GM12878 (cell line): ENCODE measurements around the gene CCDC112. TPM values are rescaled to one million over a fixed set of nuclear protein-coding genes. Genes with fewer than 3 reads are reported as not detected.

Experiments used
- EED ChIP-seq: sonication (generic); IDR thresholded peaks from 2 replicates; pipeline ENCODE4 v1.6.1; 2016; ENCODE audit warnings: antibody characterized with exemption, low read depth
- HCFC1 ChIP-seq: fragments of 150-350 bp; IDR thresholded peaks from 2 replicates; pipeline ENCODE4 v1.6.1; 2014; ENCODE audit warnings: low read length
- MEF2A ChIP-seq: IDR thresholded peaks from 2 replicates; pipeline ENCODE4 v1.6.1; 2011; ENCODE audit warnings: low read depth, mild to moderate bottlenecking, low read length, moderate library complexity; ENCODE audit not compliant: insufficient read depth
- MXI1 ChIP-seq: fragments of 150-350 bp; IDR thresholded peaks from 2 replicates; pipeline ENCODE4 v1.6.1; 2011; ENCODE audit warnings: low read depth, mild to moderate bottlenecking, inconsistent platforms, low read length, improper control_type of control experiment
- NFYA ChIP-seq: IDR thresholded peaks from 2 replicates; pipeline ENCODE4 v1.6.1; 2011; ENCODE audit warnings: low read depth, mild to moderate bottlenecking, low read length, improper control_type of control experiment, borderline replicate concordance
- POLR2A ChIP-seq: IDR thresholded peaks from 2 replicates; pipeline ENCODE4 v1.6.1; 2011; ENCODE audit warnings: low read depth, mild to moderate bottlenecking, low read length
- SMAD5 ChIP-seq: IDR thresholded peaks from 2 replicates; pipeline ENCODE4 v1.6.1; 2016; ENCODE audit warnings: antibody characterized with exemption, low read depth
- SRF ChIP-seq, 2 experiments: IDR thresholded peaks; 2 replicates each; pipeline ENCODE4 v1.6.1; 2011; ENCODE audit warnings: low read depth in 2 of 2, low read length in 2 of 2, mild to moderate bottlenecking in 1 of 2, moderate library complexity in 1 of 2
- STAT3 ChIP-seq: IDR thresholded peaks from 2 replicates; pipeline ENCODE4 v1.6.1; 2011; ENCODE audit warnings: low read depth, low read length, improper control_type of control experiment
- ZSCAN29 ChIP-seq: fragments of 450-650 bp; IDR thresholded peaks from 2 replicates; pipeline ENCODE4 v1.6.1; 2017; ENCODE audit warnings: mild to moderate bottlenecking, moderate library complexity
- polyA plus RNA-seq, 11 experiments: library from polyadenylated mRNA; depleted of rRNA in 4 of 11; unstranded in 6 of 11; stranded (reverse) in 5 of 11; fragments of >200 nt; fragmentation: Nextera tagmentation in 4 of 11; fragmentation: Illumina TruSeq in 1 of 11; extraction: Ambion mirVana in 4 of 11; extraction: Trizol in 1 of 11; gene quantifications; 1 replicate in 1 of 11; 2 replicates in 10 of 11; pipeline versions ENCODE4 v1.2.1 to v1.2.3, GENCODE V29; 2011 to 2016; ENCODE audit warnings: inconsistent platforms in 2 of 11, missing spikeins in 2 of 11, low read depth in 1 of 11
- total RNA-seq, 4 experiments: library from RNA; depleted of rRNA in 3 of 4; stranded (reverse); fragments of >200 nt in 3 of 4; fragmentation: Illumina TruSeq in 1 of 4; extraction: Trizol in 1 of 4; gene quantifications; 2 replicates each; pipeline versions ENCODE4 v1.2.1 to v1.2.3, GENCODE V29; 2013 to 2021
- TF ChIP-seq, protein P1 (sequence below): fragments of 450-650 bp; conservative IDR thresholded peaks from 2 replicates; pipeline ENCODE4 v1.6.1; 2017; ENCODE audit warnings: mild to moderate bottlenecking, moderate library complexity
- TF ChIP-seq, protein P2 (sequence below): fragments of 450-650 bp; IDR thresholded peaks from 2 replicates; pipeline ENCODE4 v1.6.1; 2017; ENCODE audit warnings: antibody characterized with exemption, mild to moderate bottlenecking, moderate library complexity
- TF ChIP-seq, protein P3 (sequence below): IDR thresholded peaks from 2 replicates; pipeline ENCODE4 v1.6.1; 2012; ENCODE audit warnings: improper control_type of control experiment, low read depth, low read length; ENCODE audit not compliant: insufficient replicate concordance

The CCDC112 gene
- total and polyA plus RNA-seq, 10 of the 15 experiments (the other 5 are each of a cell fraction or from before 2014, with no cell fraction given): 0.12 to 2.0 (median 0.58) TPM

DNA sequence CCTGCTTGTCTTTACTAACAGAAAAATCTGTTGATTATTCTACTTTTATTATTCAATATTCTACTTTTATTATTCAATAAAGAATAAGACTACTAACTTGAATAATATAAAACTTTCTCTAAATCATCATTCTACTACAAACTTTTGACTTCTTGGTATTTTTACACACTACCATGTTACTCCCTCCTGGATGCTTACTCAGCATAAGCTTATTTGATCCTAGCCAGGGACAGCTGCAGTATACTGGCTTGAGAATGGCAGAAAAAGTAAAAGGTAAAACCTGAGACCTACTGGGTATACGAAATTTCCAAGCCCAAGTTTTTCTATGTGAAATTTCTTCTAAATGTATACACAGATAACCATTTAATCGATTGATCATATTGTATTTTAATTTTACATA is 59.9 kb downstream of the CCDC112 start (continued):
- TF ChIP-seq, protein P1, sequence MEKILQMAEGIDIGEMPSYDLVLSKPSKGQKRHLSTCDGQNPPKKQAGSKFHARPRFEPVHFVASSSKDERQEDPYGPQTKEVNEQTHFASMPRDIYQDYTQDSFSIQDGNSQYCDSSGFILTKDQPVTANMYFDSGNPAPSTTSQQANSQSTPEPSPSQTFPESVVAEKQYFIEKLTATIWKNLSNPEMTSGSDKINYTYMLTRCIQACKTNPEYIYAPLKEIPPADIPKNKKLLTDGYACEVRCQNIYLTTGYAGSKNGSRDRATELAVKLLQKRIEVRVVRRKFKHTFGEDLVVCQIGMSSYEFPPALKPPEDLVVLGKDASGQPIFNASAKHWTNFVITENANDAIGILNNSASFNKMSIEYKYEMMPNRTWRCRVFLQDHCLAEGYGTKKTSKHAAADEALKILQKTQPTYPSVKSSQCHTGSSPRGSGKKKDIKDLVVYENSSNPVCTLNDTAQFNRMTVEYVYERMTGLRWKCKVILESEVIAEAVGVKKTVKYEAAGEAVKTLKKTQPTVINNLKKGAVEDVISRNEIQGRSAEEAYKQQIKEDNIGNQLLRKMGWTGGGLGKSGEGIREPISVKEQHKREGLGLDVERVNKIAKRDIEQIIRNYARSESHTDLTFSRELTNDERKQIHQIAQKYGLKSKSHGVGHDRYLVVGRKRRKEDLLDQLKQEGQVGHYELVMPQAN: no peak
- TF ChIP-seq SRF (IDR thresholded peaks at IDR 0.05; ENCODE audit: low read depth in 2 of 2, low read length in 2 of 2): no peak
- TF ChIP-seq STAT3: no peak
- TF ChIP-seq, protein P2, sequence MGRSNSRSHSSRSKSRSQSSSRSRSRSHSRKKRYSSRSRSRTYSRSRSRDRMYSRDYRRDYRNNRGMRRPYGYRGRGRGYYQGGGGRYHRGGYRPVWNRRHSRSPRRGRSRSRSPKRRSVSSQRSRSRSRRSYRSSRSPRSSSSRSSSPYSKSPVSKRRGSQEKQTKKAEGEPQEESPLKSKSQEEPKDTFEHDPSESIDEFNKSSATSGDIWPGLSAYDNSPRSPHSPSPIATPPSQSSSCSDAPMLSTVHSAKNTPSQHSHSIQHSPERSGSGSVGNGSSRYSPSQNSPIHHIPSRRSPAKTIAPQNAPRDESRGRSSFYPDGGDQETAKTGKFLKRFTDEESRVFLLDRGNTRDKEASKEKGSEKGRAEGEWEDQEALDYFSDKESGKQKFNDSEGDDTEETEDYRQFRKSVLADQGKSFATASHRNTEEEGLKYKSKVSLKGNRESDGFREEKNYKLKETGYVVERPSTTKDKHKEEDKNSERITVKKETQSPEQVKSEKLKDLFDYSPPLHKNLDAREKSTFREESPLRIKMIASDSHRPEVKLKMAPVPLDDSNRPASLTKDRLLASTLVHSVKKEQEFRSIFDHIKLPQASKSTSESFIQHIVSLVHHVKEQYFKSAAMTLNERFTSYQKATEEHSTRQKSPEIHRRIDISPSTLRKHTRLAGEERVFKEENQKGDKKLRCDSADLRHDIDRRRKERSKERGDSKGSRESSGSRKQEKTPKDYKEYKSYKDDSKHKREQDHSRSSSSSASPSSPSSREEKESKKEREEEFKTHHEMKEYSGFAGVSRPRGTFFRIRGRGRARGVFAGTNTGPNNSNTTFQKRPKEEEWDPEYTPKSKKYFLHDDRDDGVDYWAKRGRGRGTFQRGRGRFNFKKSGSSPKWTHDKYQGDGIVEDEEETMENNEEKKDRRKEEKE: no peak
- no peak for TF ChIP-seq EED
- TF ChIP-seq HCFC1: no peak
- TF ChIP-seq SMAD5: no peak
- TF ChIP-seq NFYA: no peak
- no peak for TF ChIP-seq POLR2A
- no peak for TF ChIP-seq MEF2A
- no peak for TF ChIP-seq MXI1
- TF ChIP-seq, protein P3, sequence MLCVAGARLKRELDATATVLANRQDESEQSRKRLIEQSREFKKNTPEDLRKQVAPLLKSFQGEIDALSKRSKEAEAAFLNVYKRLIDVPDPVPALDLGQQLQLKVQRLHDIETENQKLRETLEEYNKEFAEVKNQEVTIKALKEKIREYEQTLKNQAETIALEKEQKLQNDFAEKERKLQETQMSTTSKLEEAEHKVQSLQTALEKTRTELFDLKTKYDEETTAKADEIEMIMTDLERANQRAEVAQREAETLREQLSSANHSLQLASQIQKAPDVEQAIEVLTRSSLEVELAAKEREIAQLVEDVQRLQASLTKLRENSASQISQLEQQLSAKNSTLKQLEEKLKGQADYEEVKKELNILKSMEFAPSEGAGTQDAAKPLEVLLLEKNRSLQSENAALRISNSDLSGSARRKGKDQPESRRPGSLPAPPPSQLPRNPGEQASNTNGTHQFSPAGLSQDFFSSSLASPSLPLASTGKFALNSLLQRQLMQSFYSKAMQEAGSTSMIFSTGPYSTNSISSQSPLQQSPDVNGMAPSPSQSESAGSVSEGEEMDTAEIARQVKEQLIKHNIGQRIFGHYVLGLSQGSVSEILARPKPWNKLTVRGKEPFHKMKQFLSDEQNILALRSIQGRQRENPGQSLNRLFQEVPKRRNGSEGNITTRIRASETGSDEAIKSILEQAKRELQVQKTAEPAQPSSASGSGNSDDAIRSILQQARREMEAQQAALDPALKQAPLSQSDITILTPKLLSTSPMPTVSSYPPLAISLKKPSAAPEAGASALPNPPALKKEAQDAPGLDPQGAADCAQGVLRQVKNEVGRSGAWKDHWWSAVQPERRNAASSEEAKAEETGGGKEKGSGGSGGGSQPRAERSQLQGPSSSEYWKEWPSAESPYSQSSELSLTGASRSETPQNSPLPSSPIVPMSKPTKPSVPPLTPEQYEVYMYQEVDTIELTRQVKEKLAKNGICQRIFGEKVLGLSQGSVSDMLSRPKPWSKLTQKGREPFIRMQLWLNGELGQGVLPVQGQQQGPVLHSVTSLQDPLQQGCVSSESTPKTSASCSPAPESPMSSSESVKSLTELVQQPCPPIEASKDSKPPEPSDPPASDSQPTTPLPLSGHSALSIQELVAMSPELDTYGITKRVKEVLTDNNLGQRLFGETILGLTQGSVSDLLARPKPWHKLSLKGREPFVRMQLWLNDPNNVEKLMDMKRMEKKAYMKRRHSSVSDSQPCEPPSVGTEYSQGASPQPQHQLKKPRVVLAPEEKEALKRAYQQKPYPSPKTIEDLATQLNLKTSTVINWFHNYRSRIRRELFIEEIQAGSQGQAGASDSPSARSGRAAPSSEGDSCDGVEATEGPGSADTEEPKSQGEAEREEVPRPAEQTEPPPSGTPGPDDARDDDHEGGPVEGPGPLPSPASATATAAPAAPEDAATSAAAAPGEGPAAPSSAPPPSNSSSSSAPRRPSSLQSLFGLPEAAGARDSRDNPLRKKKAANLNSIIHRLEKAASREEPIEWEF: no peak
- no peak for TF ChIP-seq ZSCAN29
